Measurements from ENCODE around the gene FEM1A. TPM values are rescaled to one million over a fixed set of nuclear protein-coding genes. Genes with fewer than 3 reads are reported as not detected.
"Not testable (repeated sequence)": the region's sequence is repeated elsewhere in the genome, so short reads cannot be mapped to it uniquely, and the experiment has no call there.

FEM1A gene
- total RNA-seq, 1 experiment from 2014 or later: 13.4 TPM

DNA sequence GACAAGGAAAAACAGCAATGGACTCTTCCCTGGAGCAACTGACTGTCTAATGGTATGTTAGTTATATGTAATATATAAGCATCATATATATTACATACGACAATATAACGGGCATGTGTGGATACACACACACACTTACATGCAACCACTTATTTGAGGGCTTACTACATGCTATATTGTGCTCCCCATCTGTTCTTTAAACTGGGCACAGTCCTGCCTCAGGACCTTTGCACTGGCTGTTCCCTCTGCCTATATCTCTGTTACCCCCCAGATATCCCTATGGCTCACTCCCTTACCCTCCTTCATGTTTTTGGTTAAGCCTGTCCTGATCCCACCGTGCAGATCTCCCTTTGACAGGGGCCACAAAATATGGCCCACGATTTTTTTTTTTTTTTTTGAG lies 29.7 kb downstream of the FEM1A start:
- no peaks in the 10 kb centered on the region for H3K9me3 ChIP-seq (ENCODE audit: control insufficient read depth, insufficient read depth, low read depth, low read length)

DNA sequence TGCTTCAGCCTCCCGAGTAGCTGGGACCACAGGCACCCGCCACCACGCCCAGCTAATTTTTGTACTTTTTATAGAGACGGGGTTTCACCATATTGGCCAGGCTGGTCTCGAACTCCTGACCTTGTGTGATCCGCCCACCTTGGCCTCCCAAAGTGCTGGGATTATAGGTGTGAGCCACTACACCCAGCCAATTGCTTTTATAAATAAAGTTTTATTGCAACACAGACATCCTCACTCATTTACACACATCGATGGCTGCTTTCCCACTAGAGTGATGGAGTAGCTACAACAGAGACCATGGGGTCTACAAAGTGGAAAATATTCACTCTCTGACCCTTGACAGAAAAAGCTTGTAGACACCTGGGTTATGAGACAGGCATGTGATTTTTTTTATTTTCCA lies 30.8 kb downstream of the FEM1A start:
- BruUV-seq (replicated peaks); ATAC-seq; H3K4me1 ChIP-seq (ENCODE audit: control insufficient read depth, insufficient read depth, low read length); DNase-seq (ENCODE audit: low read depth, low spot score); H3K36me3 ChIP-seq (ENCODE audit: control insufficient read depth, insufficient read depth, low read length); H3K27ac ChIP-seq (ENCODE audit: low read length); H3K27me3 ChIP-seq (ENCODE audit: control insufficient read depth, insufficient read depth, low read length); CTCF ChIA-PET; H3K9me3 ChIP-seq (ENCODE audit: control insufficient read depth, insufficient read depth, low read depth, low read length); H3K4me3 ChIP-seq (ENCODE audit: low read depth in 2 of 2, low read length in 2 of 2); intact Hi-C loops (cut with micrococcal nuclease; ENCODE audit: unreplicated experiment); in situ Hi-C loops (cut with HindIII; ENCODE audit: low pct_unique_long_range_greater_than_20kb, low sequenced_read_pairs): not testable (repeated sequence)
- POLR2A ChIA-PET: interaction anchor here (0.5 to 0.6 kb wide), 2 partner anchors 28 to 540 kb away, joined by 3 to 4 read pairs; no protein-coding TSS in a partner anchor

More for the DNA sequence above, 29.7 kb downstream of the FEM1A start:
- no peak overlapping the region for H3K27ac ChIP-seq (ENCODE audit: low read length)
- no peak overlapping the region for H3K4me3 ChIP-seq (ENCODE audit: low read depth in 2 of 2, low read length in 2 of 2)
- TF ChIP-seq SIN3A (IDR thresholded peaks at IDR 0.05; ENCODE audit: borderline replicate concordance, insufficient read depth, low read depth, low read length) (no peak), POLR2AphosphoS5 (IDR thresholded peaks at IDR 0.05; ENCODE audit: low read depth, low read length) (no peak), TCF7L2 (IDR thresholded peaks at IDR 0.05; ENCODE audit: low read depth, low read length) (no peak)
- TF ChIP-seq, protein P1, sequence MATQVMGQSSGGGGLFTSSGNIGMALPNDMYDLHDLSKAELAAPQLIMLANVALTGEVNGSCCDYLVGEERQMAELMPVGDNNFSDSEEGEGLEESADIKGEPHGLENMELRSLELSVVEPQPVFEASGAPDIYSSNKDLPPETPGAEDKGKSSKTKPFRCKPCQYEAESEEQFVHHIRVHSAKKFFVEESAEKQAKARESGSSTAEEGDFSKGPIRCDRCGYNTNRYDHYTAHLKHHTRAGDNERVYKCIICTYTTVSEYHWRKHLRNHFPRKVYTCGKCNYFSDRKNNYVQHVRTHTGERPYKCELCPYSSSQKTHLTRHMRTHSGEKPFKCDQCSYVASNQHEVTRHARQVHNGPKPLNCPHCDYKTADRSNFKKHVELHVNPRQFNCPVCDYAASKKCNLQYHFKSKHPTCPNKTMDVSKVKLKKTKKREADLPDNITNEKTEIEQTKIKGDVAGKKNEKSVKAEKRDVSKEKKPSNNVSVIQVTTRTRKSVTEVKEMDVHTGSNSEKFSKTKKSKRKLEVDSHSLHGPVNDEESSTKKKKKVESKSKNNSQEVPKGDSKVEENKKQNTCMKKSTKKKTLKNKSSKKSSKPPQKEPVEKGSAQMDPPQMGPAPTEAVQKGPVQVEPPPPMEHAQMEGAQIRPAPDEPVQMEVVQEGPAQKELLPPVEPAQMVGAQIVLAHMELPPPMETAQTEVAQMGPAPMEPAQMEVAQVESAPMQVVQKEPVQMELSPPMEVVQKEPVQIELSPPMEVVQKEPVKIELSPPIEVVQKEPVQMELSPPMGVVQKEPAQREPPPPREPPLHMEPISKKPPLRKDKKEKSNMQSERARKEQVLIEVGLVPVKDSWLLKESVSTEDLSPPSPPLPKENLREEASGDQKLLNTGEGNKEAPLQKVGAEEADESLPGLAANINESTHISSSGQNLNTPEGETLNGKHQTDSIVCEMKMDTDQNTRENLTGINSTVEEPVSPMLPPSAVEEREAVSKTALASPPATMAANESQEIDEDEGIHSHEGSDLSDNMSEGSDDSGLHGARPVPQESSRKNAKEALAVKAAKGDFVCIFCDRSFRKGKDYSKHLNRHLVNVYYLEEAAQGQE (IDR thresholded peaks at IDR 0.05; ENCODE audit: insufficient read depth in 1 of 2, low read depth in 2 of 2, low read length in 1 of 2): no peak
- TF ChIP-seq, protein P2, sequence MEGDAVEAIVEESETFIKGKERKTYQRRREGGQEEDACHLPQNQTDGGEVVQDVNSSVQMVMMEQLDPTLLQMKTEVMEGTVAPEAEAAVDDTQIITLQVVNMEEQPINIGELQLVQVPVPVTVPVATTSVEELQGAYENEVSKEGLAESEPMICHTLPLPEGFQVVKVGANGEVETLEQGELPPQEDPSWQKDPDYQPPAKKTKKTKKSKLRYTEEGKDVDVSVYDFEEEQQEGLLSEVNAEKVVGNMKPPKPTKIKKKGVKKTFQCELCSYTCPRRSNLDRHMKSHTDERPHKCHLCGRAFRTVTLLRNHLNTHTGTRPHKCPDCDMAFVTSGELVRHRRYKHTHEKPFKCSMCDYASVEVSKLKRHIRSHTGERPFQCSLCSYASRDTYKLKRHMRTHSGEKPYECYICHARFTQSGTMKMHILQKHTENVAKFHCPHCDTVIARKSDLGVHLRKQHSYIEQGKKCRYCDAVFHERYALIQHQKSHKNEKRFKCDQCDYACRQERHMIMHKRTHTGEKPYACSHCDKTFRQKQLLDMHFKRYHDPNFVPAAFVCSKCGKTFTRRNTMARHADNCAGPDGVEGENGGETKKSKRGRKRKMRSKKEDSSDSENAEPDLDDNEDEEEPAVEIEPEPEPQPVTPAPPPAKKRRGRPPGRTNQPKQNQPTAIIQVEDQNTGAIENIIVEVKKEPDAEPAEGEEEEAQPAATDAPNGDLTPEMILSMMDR (IDR thresholded peaks at IDR 0.05): no peak
- intact Hi-C loops (cut with micrococcal nuclease; ENCODE audit: unreplicated experiment): no loop called here
- in situ Hi-C loops (cut with HindIII; ENCODE audit: low pct_unique_long_range_greater_than_20kb, low sequenced_read_pairs): no loop called here
- no peaks in the 10 kb centered on the region for H3K27me3 ChIP-seq (ENCODE audit: control insufficient read depth, insufficient read depth, low read length)
- no peak for DNase-seq (ENCODE audit: low read depth, low spot score)
- ChIA-PET CTCF (no interaction called here), POLR2A (interaction anchor here (0.6 kb wide), 1 partner anchor 1452 kb away, joined by 3 read pairs; no protein-coding TSS in a partner anchor)
- H3K36me3 ChIP-seq (ENCODE audit: control insufficient read depth, insufficient read depth, low read length): no peaks in the 10 kb centered on the region
- H3K4me1 ChIP-seq (ENCODE audit: control insufficient read depth, insufficient read depth, low read length): no peaks in the 10 kb centered on the region
- no TSS peak for BruUV-seq (replicated peaks)
- ATAC-seq: no peak

DNA sequence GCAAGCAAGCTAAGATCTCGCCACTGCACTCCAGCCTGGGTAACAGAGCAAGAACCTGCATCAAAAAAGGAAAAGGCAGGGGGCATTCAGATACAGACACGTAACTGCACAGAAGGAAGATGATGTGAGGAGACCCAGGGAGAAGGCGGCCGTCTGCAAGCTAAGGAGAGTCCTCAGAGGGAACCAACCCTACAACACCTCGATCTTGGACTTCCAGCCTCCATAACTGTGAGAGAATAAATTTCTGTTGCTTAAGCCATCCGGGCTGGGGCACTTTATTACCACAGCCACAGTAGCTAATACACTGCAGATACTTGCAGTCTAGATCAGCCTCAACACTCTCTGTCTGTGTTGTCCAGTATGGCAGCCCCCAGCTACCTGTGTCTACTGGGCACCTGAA lies 32.0 kb downstream of the FEM1A start:
- intact Hi-C loops (cut with micrococcal nuclease; ENCODE audit: unreplicated experiment): no loop called here
- no peak overlapping the region for H3K4me3 ChIP-seq (ENCODE audit: low read depth in 2 of 2, low read length in 2 of 2)
- POLR2A ChIA-PET: no interaction called here
- DNase-seq (ENCODE audit: low read depth, low spot score): no peak
- H3K36me3 ChIP-seq (ENCODE audit: control insufficient read depth, insufficient read depth, low read length): no peaks in the 10 kb centered on the region
- in situ Hi-C loops (cut with HindIII; ENCODE audit: low pct_unique_long_range_greater_than_20kb, low sequenced_read_pairs): no loop called here
- no peak for ATAC-seq
- TF ChIP-seq, protein P1 (IDR thresholded peaks at IDR 0.05; ENCODE audit: insufficient read depth in 1 of 2, low read depth in 2 of 2, low read length in 1 of 2): no peak
- TF ChIP-seq TCF7L2 (IDR thresholded peaks at IDR 0.05; ENCODE audit: low read depth, low read length): no peak
- TF ChIP-seq SIN3A (IDR thresholded peaks at IDR 0.05; ENCODE audit: borderline replicate concordance, insufficient read depth, low read depth, low read length): no peak
- TF ChIP-seq POLR2AphosphoS5 (IDR thresholded peaks at IDR 0.05; ENCODE audit: low read depth, low read length): no peak
- TF ChIP-seq, protein P2 (IDR thresholded peaks at IDR 0.05): no peak
- no peaks in the 10 kb centered on the region for H3K27me3 ChIP-seq (ENCODE audit: control insufficient read depth, insufficient read depth, low read length)
- H3K4me1 ChIP-seq (ENCODE audit: control insufficient read depth, insufficient read depth, low read length): no peaks in the 10 kb centered on the region; the same call in 1 of the 2 replicates
- H3K9me3 ChIP-seq (ENCODE audit: control insufficient read depth, insufficient read depth, low read depth, low read length): no peaks in the 10 kb centered on the region
- no TSS peak for BruUV-seq (replicated peaks)
- no peak overlapping the region for H3K27ac ChIP-seq (ENCODE audit: low read length)
- CTCF ChIA-PET: no interaction called here
